GM12892 (cell line): ENCODE results near the gene CHKA.

Experiments used
- POLR2A ChIP-seq: IDR thresholded peaks from 2 replicates; pipeline ENCODE4 v1.6.1; 2011; ENCODE audit warnings: low read depth, low read length, control low read depth
- POLR2AphosphoS5 ChIP-seq: IDR thresholded peaks from 2 replicates; pipeline ENCODE4 v1.6.1; 2011; ENCODE audit warnings: low read depth, low read length, control low read depth
- TAF1 ChIP-seq: IDR thresholded peaks from 2 replicates; pipeline ENCODE4 v1.6.1; 2011; ENCODE audit warnings: low read depth, mild to moderate bottlenecking, control low read depth, low read length, borderline replicate concordance

DNA sequence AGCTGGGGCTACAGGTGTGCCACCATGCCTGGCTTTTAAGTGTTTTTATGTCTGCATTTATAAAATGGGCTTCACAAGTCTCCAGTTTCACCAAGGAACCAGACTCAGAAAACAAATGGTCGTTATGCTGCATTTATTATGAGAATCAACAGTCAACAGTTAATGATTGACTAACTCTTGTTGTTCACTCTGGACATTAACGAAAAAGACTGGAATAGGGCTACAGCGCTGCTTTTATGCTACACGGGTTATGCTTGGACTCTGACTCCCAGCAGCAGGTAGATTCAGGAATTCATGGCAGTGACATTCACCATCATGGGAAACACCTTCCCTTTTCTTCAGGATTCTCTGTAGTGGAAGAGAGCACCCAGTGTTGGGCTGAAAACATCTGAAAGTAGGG is 44.4 kb upstream of the CHKA start:
- TF ChIP-seq POLR2AphosphoS5 (no peak), POLR2A (no peak), TAF1 (no peak)
